Right lobe of liver (tissue), 4 donors: ENCODE data around the gene NFKBIL1.

Experiments used
- POLR2A ChIP-seq: fragments of 450-650 bp; IDR thresholded peaks from one replicate; pipeline ENCODE4 v1.6.1; 2017; ENCODE audit warnings: antibody characterized with exemption, mild to moderate bottlenecking
- TF ChIP-seq, protein P1 (sequence below), 4 donors: fragments of 200-600 bp in 3 of 4; fragments of 450-650 bp in 1 of 4; IDR thresholded peaks; one replicate each; pipeline versions ENCODE4 v1.5.1 to v1.8.0; 2016 to 2022; ENCODE audit warnings: antibody characterized with exemption in 4 of 4, mild to moderate bottlenecking in 2 of 4
- donor health status: DM: no; HTN: no; CAD: no.
- donor health status: DM: no; HTN: no; CAD: no.
- donor health status: DM: no; HTN: yes; CAD: no.

DNA sequence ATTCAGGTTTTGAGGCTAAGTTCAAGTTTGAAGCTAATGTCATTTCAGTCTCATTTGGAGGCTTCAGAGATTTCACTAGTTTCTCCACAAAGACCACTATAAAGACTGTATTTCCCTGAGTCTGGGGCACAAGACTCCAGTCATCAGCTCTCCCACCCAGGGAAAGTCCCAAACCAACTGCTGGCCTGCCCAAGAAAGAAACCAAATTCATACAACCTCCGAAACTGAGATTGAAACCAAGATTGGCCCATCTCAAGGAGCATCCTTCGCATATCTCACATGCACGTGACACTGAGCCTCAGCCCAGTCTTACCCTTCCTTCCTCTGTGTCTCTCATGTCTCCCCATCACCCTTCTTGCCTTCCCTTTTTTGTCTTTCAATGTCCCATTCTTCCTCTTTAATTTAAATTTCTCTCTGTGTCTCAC, 21.1 kb downstream of the NFKBIL1 start:
- TF ChIP-seq, protein P1, sequence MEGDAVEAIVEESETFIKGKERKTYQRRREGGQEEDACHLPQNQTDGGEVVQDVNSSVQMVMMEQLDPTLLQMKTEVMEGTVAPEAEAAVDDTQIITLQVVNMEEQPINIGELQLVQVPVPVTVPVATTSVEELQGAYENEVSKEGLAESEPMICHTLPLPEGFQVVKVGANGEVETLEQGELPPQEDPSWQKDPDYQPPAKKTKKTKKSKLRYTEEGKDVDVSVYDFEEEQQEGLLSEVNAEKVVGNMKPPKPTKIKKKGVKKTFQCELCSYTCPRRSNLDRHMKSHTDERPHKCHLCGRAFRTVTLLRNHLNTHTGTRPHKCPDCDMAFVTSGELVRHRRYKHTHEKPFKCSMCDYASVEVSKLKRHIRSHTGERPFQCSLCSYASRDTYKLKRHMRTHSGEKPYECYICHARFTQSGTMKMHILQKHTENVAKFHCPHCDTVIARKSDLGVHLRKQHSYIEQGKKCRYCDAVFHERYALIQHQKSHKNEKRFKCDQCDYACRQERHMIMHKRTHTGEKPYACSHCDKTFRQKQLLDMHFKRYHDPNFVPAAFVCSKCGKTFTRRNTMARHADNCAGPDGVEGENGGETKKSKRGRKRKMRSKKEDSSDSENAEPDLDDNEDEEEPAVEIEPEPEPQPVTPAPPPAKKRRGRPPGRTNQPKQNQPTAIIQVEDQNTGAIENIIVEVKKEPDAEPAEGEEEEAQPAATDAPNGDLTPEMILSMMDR (IDR thresholded peaks at IDR 0.05): no peak
- no peak for TF ChIP-seq POLR2A
